LNCaP clone FGC (cell line): ENCODE measurements around the gene GNAQ.
A peak's percentile ranks its signal among the peaks of the same experiment; 100 is the strongest.

Experiments used
- DNase-seq: peaks from one replicate; pipeline ENCODE4 v3.0.0-alpha.2; 2011; ENCODE audit warnings: low read depth
- H3K4me3 ChIP-seq: 2 replicates; pipeline ENCODE4 v1.5.1; 2011; ENCODE audit warnings: mild to moderate bottlenecking, low read depth, low read length, control low read depth
- TF ChIP-seq, protein P1 (sequence below): IDR thresholded peaks from 2 replicates; pipeline ENCODE4 v1.5.1; 2012; ENCODE audit warnings: mild to moderate bottlenecking; ENCODE audit not compliant: control insufficient read depth, insufficient read depth; ENCODE audit errors: extremely low read depth

GNAQ gene

DNA sequence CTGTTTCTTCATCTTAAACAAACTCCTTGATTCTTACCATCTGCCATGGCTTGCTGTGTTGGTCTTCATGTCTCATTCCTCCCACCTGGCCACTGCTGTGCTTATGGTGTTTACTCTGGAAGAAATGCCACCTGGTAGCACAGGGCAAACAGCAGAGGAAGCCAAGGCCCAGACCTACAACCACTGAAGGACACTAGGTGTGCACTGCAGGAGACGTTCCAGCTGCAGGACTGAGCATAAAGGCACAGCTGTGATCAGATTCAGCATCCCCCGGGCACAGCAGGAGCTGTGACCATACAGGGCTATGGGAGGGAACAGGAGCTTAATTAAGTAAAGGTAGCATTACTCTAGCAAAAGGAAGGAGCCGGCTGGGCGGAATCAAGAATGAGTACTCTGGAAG lies 12.6 kb upstream of the GNAQ start:
- no peak overlapping the region for H3K4me3 ChIP-seq
- TF ChIP-seq, protein P1, sequence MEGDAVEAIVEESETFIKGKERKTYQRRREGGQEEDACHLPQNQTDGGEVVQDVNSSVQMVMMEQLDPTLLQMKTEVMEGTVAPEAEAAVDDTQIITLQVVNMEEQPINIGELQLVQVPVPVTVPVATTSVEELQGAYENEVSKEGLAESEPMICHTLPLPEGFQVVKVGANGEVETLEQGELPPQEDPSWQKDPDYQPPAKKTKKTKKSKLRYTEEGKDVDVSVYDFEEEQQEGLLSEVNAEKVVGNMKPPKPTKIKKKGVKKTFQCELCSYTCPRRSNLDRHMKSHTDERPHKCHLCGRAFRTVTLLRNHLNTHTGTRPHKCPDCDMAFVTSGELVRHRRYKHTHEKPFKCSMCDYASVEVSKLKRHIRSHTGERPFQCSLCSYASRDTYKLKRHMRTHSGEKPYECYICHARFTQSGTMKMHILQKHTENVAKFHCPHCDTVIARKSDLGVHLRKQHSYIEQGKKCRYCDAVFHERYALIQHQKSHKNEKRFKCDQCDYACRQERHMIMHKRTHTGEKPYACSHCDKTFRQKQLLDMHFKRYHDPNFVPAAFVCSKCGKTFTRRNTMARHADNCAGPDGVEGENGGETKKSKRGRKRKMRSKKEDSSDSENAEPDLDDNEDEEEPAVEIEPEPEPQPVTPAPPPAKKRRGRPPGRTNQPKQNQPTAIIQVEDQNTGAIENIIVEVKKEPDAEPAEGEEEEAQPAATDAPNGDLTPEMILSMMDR: no peak
- DNase-seq: peak; percentile 46

- TF ChIP-seq, protein P1: no peak
- no peak overlapping the region for H3K4me3 ChIP-seq
- DNase-seq: no peak
Measured at GRCh38 chr9:78041971-78042370, 10.4 kb upstream of the GNAQ start.

- TF ChIP-seq, protein P1: no peak
- no peak overlapping the region for H3K4me3 ChIP-seq
- DNase-seq: no peak
Measured at GRCh38 chr9:78040726-78041125, 9.1 kb upstream of the GNAQ start.

DNA sequence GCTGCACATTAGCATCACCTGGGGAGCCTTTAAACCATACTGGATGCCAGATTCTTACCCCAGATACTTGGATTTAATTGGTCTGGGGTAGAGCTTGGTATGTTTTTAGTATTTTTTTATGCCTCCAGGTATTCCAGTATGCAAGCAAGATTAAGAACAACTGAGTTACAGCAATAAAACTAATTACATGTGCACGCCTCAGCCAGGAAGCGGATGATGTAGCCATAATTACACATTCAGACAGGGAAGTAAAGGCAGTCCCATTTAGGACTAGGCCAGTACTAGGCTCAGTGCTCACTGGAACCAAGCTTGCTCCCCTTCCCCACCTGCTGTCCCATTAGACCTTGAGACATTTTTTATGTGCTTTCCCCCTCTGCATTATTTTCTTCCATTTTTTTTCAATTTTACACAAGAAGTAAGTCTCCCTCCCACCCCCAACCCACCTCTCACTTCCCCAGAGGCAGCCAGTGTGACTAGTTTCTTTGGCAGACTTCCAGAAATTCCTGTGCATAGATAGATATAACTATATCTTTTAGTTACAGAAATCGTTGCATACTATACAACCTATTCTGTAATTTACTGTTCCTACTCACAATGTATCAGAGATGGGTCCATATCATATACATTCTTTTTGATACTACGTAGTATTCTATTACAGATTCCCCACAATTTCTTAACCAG lies 7.1 kb upstream of the GNAQ start:
- H3K4me3 ChIP-seq: no peak overlapping the region
- DNase-seq: no peak
- TF ChIP-seq, protein P1: no peak

- H3K4me3 ChIP-seq: no peak overlapping the region
- TF ChIP-seq, protein P1: peak; percentile 75
- DNase-seq: peak; percentile 60
Measured at GRCh38 chr9:78035383-78035993, 3.9 kb upstream of the GNAQ start.

DNA sequence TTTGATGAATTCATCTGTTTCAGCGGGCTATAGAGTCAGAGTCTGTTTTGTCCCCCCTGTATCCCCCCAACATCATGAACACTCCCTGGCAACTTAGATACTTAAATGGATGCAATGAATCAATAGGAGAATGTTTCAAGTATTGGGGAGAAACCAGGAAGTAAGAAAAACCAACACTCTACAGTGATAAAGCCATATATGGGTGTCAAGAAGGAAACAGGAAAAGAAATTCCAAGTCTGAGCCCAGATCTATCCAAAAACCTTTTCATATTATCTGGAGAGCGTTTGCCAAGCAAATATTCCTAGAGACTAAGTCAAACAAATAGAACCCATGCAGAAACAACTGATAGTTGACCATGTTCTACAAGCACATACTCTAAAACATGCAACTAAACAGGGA lies 2.3 kb upstream of the GNAQ start:
- TF ChIP-seq, protein P1: no peak
- peak; percentile 47 for DNase-seq
- H3K4me3 ChIP-seq: no peak overlapping the region
